Measurements from ENCODE around the gene ADAMTS9.

ADAMTS9 gene

DNA sequence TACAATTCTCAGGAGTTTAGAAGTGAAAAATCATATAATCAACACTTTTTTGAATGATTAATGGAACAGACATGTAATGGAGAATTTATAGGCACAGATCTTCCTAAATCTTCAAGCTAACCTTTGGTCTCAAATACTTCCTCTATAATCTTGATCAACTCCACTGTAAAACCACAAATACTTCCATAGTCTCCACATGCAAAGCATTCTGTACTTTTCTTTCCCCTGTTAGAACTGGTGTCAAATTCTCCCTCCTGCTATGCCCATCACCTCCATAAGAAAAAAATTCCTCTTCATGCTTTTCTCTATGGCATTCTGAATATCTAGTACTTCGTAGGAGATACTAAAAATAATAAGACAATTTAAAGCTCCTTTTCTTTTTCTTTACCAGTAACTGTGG is 214.3 kb downstream of the ADAMTS9 start:
- DNase-seq, result no peak

DNA sequence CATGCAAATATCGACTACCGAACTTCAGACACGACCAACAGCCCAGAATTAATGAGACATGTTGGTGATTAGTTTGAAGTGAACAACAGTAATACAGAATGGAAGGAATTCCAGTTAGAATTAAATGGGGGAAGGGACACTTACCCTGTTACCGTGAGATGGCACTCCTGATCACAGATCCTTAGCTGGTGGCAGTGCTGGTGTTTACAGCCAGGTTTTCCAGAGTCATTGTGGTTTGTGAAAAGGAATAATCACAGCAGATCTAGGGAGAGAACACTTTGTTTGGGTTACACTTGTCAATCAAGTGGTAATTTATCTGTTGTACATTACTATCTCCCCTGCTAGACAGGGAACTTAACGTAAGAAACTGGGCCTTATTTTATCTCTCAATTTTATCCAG is 217.4 kb downstream of the ADAMTS9 start:
- no peak for DNase-seq

DNA sequence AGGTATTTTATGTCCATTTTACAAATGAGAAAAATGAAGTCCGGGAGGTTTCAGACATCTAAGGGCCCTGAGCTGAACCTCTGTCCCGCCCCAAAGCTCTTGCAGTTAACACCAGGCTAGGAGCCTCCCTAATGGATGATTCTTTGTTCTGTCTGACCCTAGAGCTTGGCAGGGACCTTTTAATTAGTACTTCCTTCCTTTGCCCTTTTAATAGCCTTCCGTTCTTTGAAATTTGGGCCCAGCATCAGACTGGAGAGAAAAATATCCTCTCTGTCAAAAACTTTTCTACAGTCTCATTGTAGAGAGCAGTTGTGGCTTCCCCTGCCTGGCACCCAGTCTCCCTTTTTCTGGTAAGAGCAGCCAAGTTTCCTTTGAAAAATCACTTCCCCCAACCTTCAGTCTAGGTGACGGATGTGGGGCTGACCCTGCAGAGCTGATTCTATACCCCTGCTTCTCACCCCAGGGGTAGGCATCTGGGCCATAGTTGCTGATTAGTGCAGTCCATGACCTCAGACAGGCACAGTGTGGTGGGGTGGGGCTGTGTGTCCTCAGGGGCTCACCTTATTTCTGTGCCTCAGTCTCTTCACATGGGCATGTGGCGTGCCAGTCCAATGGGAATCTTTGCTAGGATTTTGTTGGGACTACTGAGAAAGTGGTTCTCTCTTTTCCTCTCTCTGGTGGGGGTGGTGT is 220.4 kb downstream of the ADAMTS9 start:
- no peak for DNase-seq
